T-cell (primary cell): Measurements from ENCODE around the gene RUNX1. TPM values are rescaled to one million over a fixed set of nuclear protein-coding genes. Genes with fewer than 3 reads are reported as not detected.
A peak's percentile ranks its signal among the peaks of the same experiment; 100 is the strongest.

Experiments
- ATAC-seq, 4 experiments: fragments of 200-7000 bp in 3 of 4; fragments of 150-1000 bp in 1 of 4; cut with Tn5 transposase; replicated peaks in 1 of 4; 1 replicate in 3 of 4; 2 replicates in 1 of 4; pipeline ENCODE4 v1.10.0; 2021; ENCODE audit warnings: moderate library complexity in 3 of 4, mild to moderate bottlenecking in 2 of 4, moderate number of reproducible peaks in 1 of 4
- CTCF ChIA-PET, 2 donors: fragments of 300-600 bp; sonication (Branson Sonifier 250); formaldehyde crosslinking; loops; one replicate each; lab custom pipeline; 2022; ENCODE audit warnings: antibody characterized with exemption in 2 of 2; lab: Charles Lee
- POLR2A ChIA-PET, 2 donors: fragments of 300-600 bp; sonication (Branson Sonifier 250); formaldehyde crosslinking; loops; one replicate each; lab custom pipeline; 2022; ENCODE audit warnings: antibody characterized with exemption in 2 of 2; lab: Charles Lee
- DNase-seq, 35 experiments: peaks; one replicate each; pipeline versions ENCODE4 v3.0.0 to v3.0.0-alpha.2; 2013 to 2023
- H3K27ac ChIP-seq: one replicate; pipeline ENCODE4 v1.5.1; 2013; ENCODE audit warnings: low read length
- H3K27me3 ChIP-seq, 2 experiments: replicated peaks in 1 of 2; 1 replicate in 1 of 2; 2 replicates in 1 of 2; pipeline versions ENCODE4 v1.6.1 to v1.7.0; 2013; ENCODE audit warnings: low read length in 1 of 2, mixed read lengths in 1 of 2; ENCODE audit not compliant: control insufficient read depth in 2 of 2, insufficient read depth in 2 of 2; ENCODE audit errors: extremely low read depth in 1 of 2
- H3K36me3 ChIP-seq, 2 donors: 1 replicate in 1 of 2; 2 replicates in 1 of 2; pipeline versions ENCODE4 v1.6.1 to v1.7.0; 2013; ENCODE audit warnings: low read length in 1 of 2; ENCODE audit not compliant: control insufficient read depth in 2 of 2, insufficient read depth in 1 of 2; ENCODE audit errors: extremely low read depth in 1 of 2
- H3K4me1 ChIP-seq, 2 experiments: 1 replicate in 1 of 2; 2 replicates in 1 of 2; pipeline versions ENCODE4 v1.6.1 to v1.7.0; 2013; ENCODE audit warnings: low read length in 2 of 2, mixed read lengths in 1 of 2; ENCODE audit not compliant: insufficient read depth in 2 of 2, control insufficient read depth in 1 of 2; ENCODE audit errors: extremely low read depth in 1 of 2
- H3K4me3 ChIP-seq, 2 donors: 1 replicate in 1 of 2; 2 replicates in 1 of 2; pipeline versions ENCODE4 v1.5.1 to v1.7.0; 2013; ENCODE audit warnings: mild to moderate bottlenecking in 2 of 2, low read length in 1 of 2, moderate library complexity in 1 of 2; ENCODE audit not compliant: control insufficient read depth in 1 of 2; ENCODE audit errors: extremely low read depth in 1 of 2
- H3K9me3 ChIP-seq: 2 replicates; pipeline ENCODE4 v1.7.0; 2013
- H3K27ac Mint-ChIP-seq, 2 donors: one replicate each; pipeline ENCODE4 v1.8.0; 2020 to 2021; ENCODE audit warnings: mild to moderate bottlenecking in 2 of 2, mixed read lengths in 2 of 2
- H3K27me3 Mint-ChIP-seq, 2 donors: one replicate each; pipeline ENCODE4 v1.8.0; 2021 to 2022; ENCODE audit warnings: mixed read lengths in 2 of 2
- H3K36me3 Mint-ChIP-seq: one replicate; pipeline ENCODE4 v1.8.0; 2021; ENCODE audit warnings: mixed read lengths
- H3K4me1 Mint-ChIP-seq, 3 donors: one replicate each; pipeline ENCODE4 v1.8.0; 2020 to 2022; ENCODE audit warnings: mixed read lengths in 3 of 3, mild to moderate bottlenecking in 1 of 3
- H3K4me3 Mint-ChIP-seq, 3 donors: one replicate each; pipeline ENCODE4 v1.8.0; 2020 to 2022; ENCODE audit warnings: mild to moderate bottlenecking in 3 of 3, mixed read lengths in 3 of 3, moderate library complexity in 3 of 3
- H3K9me3 Mint-ChIP-seq, 3 donors: one replicate each; pipeline ENCODE4 v1.8.0; 2020 to 2022; ENCODE audit warnings: mixed read lengths in 3 of 3
- WGBS: methylation state at CpG from one replicate; pipeline ENCODE4 v1.1.5; 2013; ENCODE audit warnings: missing lambda C conversion rate; ENCODE audit not compliant: insufficient coverage; 5-methylcytosine and 5-hydroxymethylcytosine counted together
- total RNA-seq, 35 experiments: library from RNA in 6 of 35; stranded (reverse) in 6 of 35; fragments of 120-200 nt in 1 of 35; gene quantifications; one replicate each; pipeline versions ENCODE4 v1.2.1 to v1.2.4 and lab custom pipeline; 2013 to 2026

Gene RUNX1
- total RNA-seq, 5 donors from 2014 or later (not counting 1 experiment from before 2014, with no cell fraction given), result 87.0 to 117 (median 104) TPM

- Histone ChIP-seq H3K27me3 (no peaks in the 10 kb centered on the region), H3K36me3 (peaks cover 0 to 31% of the 10 kb centered on the region in 2 donors), H3K4me3 (no peak overlapping the region), H3K27ac (no peak overlapping the region), H3K4me1 (peaks cover 71 to 81% of the 10 kb centered on the region in 2 experiments), H3K9me3 (no peaks in the 10 kb centered on the region)
- H3K27ac Mint-ChIP-seq, result peak overlapping the region; percentile 81 to 89
- H3K4me3 Mint-ChIP-seq, result peak overlapping the region in 2 of 3 donors; percentile 13 to 59
- CTCF ChIA-PET, result interaction anchor here (0.6 to 1.0 kb wide), 2 partner anchors 129 to 637 kb away, joined by 3 to 4 read pairs; no protein-coding TSS in a partner anchor
- ATAC-seq (no peak), DNase-seq (peak in 1 of 35 experiments; percentile 5)
- no peaks in the 10 kb centered on the region for H3K27me3 Mint-ChIP-seq
- WGBS, result 69% methylated on average over 2 of the region's 3 CpGs
- H3K36me3 Mint-ChIP-seq, result peaks cover 25% of the 10 kb centered on the region
- peaks cover 86 to 94% (median 91%) of the 10 kb centered on the region in 3 donors for H3K4me1 Mint-ChIP-seq
- no peaks in the 10 kb centered on the region for H3K9me3 Mint-ChIP-seq
- POLR2A ChIA-PET, result no interaction called here
These were observed 25.6 kb downstream of the RUNX1 start for GRCh38 chr21:35023396-35024070.

- Histone ChIP-seq H3K9me3 (no peaks in the 10 kb centered on the region), H3K27ac (no peak overlapping the region), H3K36me3 (peaks cover 0 to 34% of the 10 kb centered on the region in 2 donors), H3K27me3 (no peaks in the 10 kb centered on the region), H3K4me1 (peaks cover 59 to 71% of the 10 kb centered on the region in 2 experiments), H3K4me3 (no peak overlapping the region)
- Mint-ChIP-seq H3K27me3 (no peaks in the 10 kb centered on the region), H3K9me3 (no peaks in the 10 kb centered on the region), H3K4me3 (peak overlapping the region in 1 of 3 donors; percentile 70), H3K36me3 (peaks cover 37% of the 10 kb centered on the region), H3K27ac (peak overlapping the region; percentile 84 to 85), H3K4me1 (peaks cover 86 to 94% (median 91%) of the 10 kb centered on the region in 3 donors)
- ATAC-seq (no peak), DNase-seq (no peak)
- ChIA-PET CTCF (interaction anchor here (0.9 to 2.1 kb wide), 7 partner anchors 10 to 129 kb away, joined by 3 to 8 read pairs (median 4); no protein-coding TSS in a partner anchor), POLR2A (interaction anchor here in 1 of 2 donors (0.6 kb wide), 1 partner anchor 80 kb away, joined by 4 read pairs; no protein-coding TSS in a partner anchor)
- 90% methylated on average over 2 of the region's 3 CpGs for WGBS
These were observed 27.6 kb downstream of the RUNX1 start for GRCh38 chr21:35021546-35021945.

- Histone ChIP-seq H3K4me1 (peaks cover 56 to 72% of the 10 kb centered on the region in 2 experiments), H3K36me3 (peaks cover 0 to 34% of the 10 kb centered on the region in 2 donors), H3K27me3 (no peaks in the 10 kb centered on the region), H3K4me3 (no peak overlapping the region), H3K9me3 (no peaks in the 10 kb centered on the region), H3K27ac (peak overlapping the region; percentile 37)
- no peaks in the 10 kb centered on the region for H3K9me3 Mint-ChIP-seq
- H3K4me1 Mint-ChIP-seq, result peaks cover 88 to 95% (median 93%) of the 10 kb centered on the region in 3 donors
- no peak for ATAC-seq
- peaks cover 37% of the 10 kb centered on the region for H3K36me3 Mint-ChIP-seq
- WGBS, result no CpG with 5 or more reads among the region's 1 CpG
- ChIA-PET POLR2A (no interaction called here), CTCF (interaction anchor here in 1 of 2 donors (0.9 to 2.1 kb wide), 4 partner anchors 26 to 128 kb away, joined by 4 to 8 read pairs (median 6); no protein-coding TSS in a partner anchor)
- peak in 1 of 35 experiments; percentile 4 for DNase-seq
- H3K4me3 Mint-ChIP-seq, result peak overlapping the region in 1 of 3 donors; percentile 70
- peak overlapping the region; percentile 84 to 85 for H3K27ac Mint-ChIP-seq
- no peaks in the 10 kb centered on the region for H3K27me3 Mint-ChIP-seq
These were observed 28.2 kb downstream of the RUNX1 start for GRCh38 chr21:35020902-35021301.

GRCh38 chr21:35020436-35020835, 28.7 kb downstream of the RUNX1 start:
- Mint-ChIP-seq H3K36me3 (peaks cover 40% of the 10 kb centered on the region), H3K9me3 (no peaks in the 10 kb centered on the region), H3K4me1 (peaks cover 88 to 95% (median 93%) of the 10 kb centered on the region in 3 donors), H3K4me3 (peak overlapping the region in 1 of 3 donors; percentile 70), H3K27ac (peak overlapping the region; percentile 84 to 85), H3K27me3 (no peaks in the 10 kb centered on the region)
- no CpG with 5 or more reads among the region's 4 CpGs for WGBS
- Histone ChIP-seq H3K36me3 (peaks cover 0 to 33% of the 10 kb centered on the region in 2 donors), H3K9me3 (no peaks in the 10 kb centered on the region), H3K4me3 (no peak overlapping the region), H3K27ac (peak overlapping the region; percentile 37), H3K27me3 (no peaks in the 10 kb centered on the region), H3K4me1 (peaks cover 56 to 72% of the 10 kb centered on the region in 2 experiments)
- ChIA-PET POLR2A (no interaction called here), CTCF (interaction anchor here in 1 of 2 donors (1.1 to 2.1 kb wide), 3 partner anchors 27 to 44 kb away, joined by 4 to 8 read pairs (median 7); no protein-coding TSS in a partner anchor)
- peak in 6 of 35 experiments; percentile 14 to 55 (median 22) for DNase-seq
- ATAC-seq, result peak; percentile 39 to 55 (median 46)

- 96% methylated on average over 6 of the region's 9 CpGs for WGBS
- peaks cover 56 to 73% of the 10 kb centered on the region in 2 experiments for H3K4me1 ChIP-seq
- H3K27ac Mint-ChIP-seq, result peak overlapping the region; percentile 32 to 45
- ChIA-PET POLR2A (interaction anchor here (0.6 to 0.8 kb wide), 2 partner anchors 29 to 96 kb away, joined by 3 to 4 read pairs; no protein-coding TSS in a partner anchor), CTCF (interaction anchor here in 1 of 2 donors (1.9 kb wide), 1 partner anchor 27 kb away, joined by 7 read pairs; no protein-coding TSS in a partner anchor)
- no peaks in the 10 kb centered on the region for H3K9me3 ChIP-seq
- no peak overlapping the region for H3K4me3 Mint-ChIP-seq
- no peak overlapping the region for H3K4me3 ChIP-seq
- no peaks in the 10 kb centered on the region for H3K9me3 Mint-ChIP-seq
- H3K36me3 ChIP-seq, result peaks cover 0 to 35% of the 10 kb centered on the region in 2 donors
- H3K27me3 Mint-ChIP-seq, result no peaks in the 10 kb centered on the region
- peaks cover 43% of the 10 kb centered on the region for H3K36me3 Mint-ChIP-seq
- ATAC-seq, result no peak
- H3K4me1 Mint-ChIP-seq, result peaks cover 88 to 95% (median 93%) of the 10 kb centered on the region in 3 donors
- H3K27ac ChIP-seq, result no peak overlapping the region
- H3K27me3 ChIP-seq, result no peaks in the 10 kb centered on the region
- DNase-seq, result peak in 1 of 35 experiments; percentile 0
These were observed 29.5 kb downstream of the RUNX1 start for GRCh38 chr21:35019631-35020032.

GRCh38 chr21:35017256-35017655, 31.8 kb downstream of the RUNX1 start:
- peaks cover 55 to 59% of the 10 kb centered on the region in 2 experiments for H3K4me1 ChIP-seq
- POLR2A ChIA-PET, result interaction anchor here in 1 of 2 donors (1.0 kb wide), 1 partner anchor 9 kb away, joined by 3 read pairs; no protein-coding TSS in a partner anchor
- no peak for ATAC-seq

More at GRCh38 chr21:35017256-35017655, 31.8 kb downstream of the RUNX1 start:
- no peaks in the 10 kb centered on the region for H3K27me3 Mint-ChIP-seq
- Histone ChIP-seq H3K4me3 (no peak overlapping the region), H3K9me3 (no peaks in the 10 kb centered on the region), H3K27ac (no peak overlapping the region), H3K36me3 (peaks cover 0 to 34% of the 10 kb centered on the region in 2 donors), H3K27me3 (no peaks in the 10 kb centered on the region)
- WGBS, result 73% methylated on average over 4 of the region's 6 CpGs
- H3K36me3 Mint-ChIP-seq, result peaks cover 38% of the 10 kb centered on the region
- H3K4me1 Mint-ChIP-seq, result peaks cover 90 to 95% (median 93%) of the 10 kb centered on the region in 3 donors
- H3K9me3 Mint-ChIP-seq, result no peaks in the 10 kb centered on the region
- no peak overlapping the region for H3K4me3 Mint-ChIP-seq
- CTCF ChIA-PET, result no interaction called here
- peak overlapping the region; percentile 82 to 84 for H3K27ac Mint-ChIP-seq
- no peak for DNase-seq
